Brain microvascular endothelial cell (primary cell): ENCODE results near the gene HS2ST1.
A peak's percentile ranks its signal among the peaks of the same experiment; 100 is the strongest.
"Not testable (repeated sequence)": the region's sequence is repeated elsewhere in the genome, so short reads cannot be mapped to it uniquely, and the experiment has no call there.

ENCODE experiments used
- DNase-seq: peaks from one replicate; pipeline ENCODE4 v3.0.0-alpha.2; 2020
- H3K27ac ChIP-seq: fragments of 250-450 bp; sonication (Bioruptor Pico); 2 replicates; pipeline ENCODE4 v1.5.1; 2020; ENCODE audit warnings: mild to moderate bottlenecking, moderate library complexity
- H3K27me3 ChIP-seq: fragments of 250-450 bp; sonication (Bioruptor Pico); replicated peaks from 2 replicates; pipeline ENCODE4 v1.5.1; 2020; ENCODE audit warnings: mild to moderate bottlenecking
- H3K36me3 ChIP-seq: fragments of 250-450 bp; sonication (Bioruptor Pico); replicated peaks from 2 replicates; pipeline ENCODE4 v1.5.1; 2020; ENCODE audit warnings: mild to moderate bottlenecking
- H3K4me3 ChIP-seq: 2 replicates; pipeline ENCODE4 v1.5.1; 2011; ENCODE audit warnings: low read depth, mild to moderate bottlenecking, control low read depth, low read length, moderate library complexity
- in situ Hi-C: cut with HindIII; loops from 2 replicates; pipeline ENCODE4 v1.10.0; 2017; ENCODE audit warnings: low sequenced_read_pairs, low pct_ligation_motif_present
- TF ChIP-seq, protein P1 (sequence below): IDR thresholded peaks from 2 replicates; pipeline ENCODE4 v1.5.1; 2011; ENCODE audit warnings: low read depth, mild to moderate bottlenecking, moderate library complexity, low read length, control low read depth, inconsistent platforms; ENCODE audit errors: missing control alignments

The HS2ST1 gene

GRCh38 chr1:87017998-87018672 is 103.7 kb downstream of the HS2ST1 start:
- TF ChIP-seq, protein P1, sequence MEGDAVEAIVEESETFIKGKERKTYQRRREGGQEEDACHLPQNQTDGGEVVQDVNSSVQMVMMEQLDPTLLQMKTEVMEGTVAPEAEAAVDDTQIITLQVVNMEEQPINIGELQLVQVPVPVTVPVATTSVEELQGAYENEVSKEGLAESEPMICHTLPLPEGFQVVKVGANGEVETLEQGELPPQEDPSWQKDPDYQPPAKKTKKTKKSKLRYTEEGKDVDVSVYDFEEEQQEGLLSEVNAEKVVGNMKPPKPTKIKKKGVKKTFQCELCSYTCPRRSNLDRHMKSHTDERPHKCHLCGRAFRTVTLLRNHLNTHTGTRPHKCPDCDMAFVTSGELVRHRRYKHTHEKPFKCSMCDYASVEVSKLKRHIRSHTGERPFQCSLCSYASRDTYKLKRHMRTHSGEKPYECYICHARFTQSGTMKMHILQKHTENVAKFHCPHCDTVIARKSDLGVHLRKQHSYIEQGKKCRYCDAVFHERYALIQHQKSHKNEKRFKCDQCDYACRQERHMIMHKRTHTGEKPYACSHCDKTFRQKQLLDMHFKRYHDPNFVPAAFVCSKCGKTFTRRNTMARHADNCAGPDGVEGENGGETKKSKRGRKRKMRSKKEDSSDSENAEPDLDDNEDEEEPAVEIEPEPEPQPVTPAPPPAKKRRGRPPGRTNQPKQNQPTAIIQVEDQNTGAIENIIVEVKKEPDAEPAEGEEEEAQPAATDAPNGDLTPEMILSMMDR: no peak
- H3K27me3 ChIP-seq: no peaks in the 10 kb centered on the region
- DNase-seq: no peak
- in situ Hi-C loops: no loop called here
- H3K4me3 ChIP-seq: no peak overlapping the region
- no peak overlapping the region for H3K27ac ChIP-seq
- no peaks in the 10 kb centered on the region for H3K36me3 ChIP-seq

DNA sequence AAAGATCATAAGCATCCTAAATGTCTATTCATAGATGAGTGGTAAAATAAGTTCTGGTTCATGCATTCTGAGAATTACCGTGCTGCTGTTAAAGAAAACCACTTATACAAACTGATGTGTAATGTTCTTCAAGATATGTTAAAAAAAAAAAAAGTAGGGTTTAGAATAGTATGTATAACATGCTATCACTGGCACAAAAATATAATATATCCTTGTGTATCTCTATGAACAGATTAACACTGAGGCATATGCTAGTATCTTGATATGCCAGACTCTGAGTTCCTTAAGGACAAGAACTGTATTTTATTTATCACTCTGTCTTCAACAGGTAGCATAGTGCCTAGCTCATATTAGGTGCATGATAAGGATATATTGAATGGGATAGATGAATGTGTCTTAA is 108.9 kb downstream of the HS2ST1 start:
- Histone ChIP-seq H3K4me3 (no peak overlapping the region), H3K27ac (no peak overlapping the region), H3K27me3 (no peaks in the 10 kb centered on the region), H3K36me3 (no peaks in the 10 kb centered on the region)
- TF ChIP-seq, protein P1: no peak
- no peak for DNase-seq
- in situ Hi-C loops: no loop called here

GRCh38 chr1:87024936-87025540 is 110.6 kb downstream of the HS2ST1 start:
- no peak overlapping the region for H3K4me3 ChIP-seq
- no peak overlapping the region for H3K27ac ChIP-seq
- in situ Hi-C loops: no loop called here
- DNase-seq: peak; percentile 18
- H3K27me3 ChIP-seq: no peaks in the 10 kb centered on the region
- TF ChIP-seq, protein P1: peak; percentile 75
- no peaks in the 10 kb centered on the region for H3K36me3 ChIP-seq

DNA sequence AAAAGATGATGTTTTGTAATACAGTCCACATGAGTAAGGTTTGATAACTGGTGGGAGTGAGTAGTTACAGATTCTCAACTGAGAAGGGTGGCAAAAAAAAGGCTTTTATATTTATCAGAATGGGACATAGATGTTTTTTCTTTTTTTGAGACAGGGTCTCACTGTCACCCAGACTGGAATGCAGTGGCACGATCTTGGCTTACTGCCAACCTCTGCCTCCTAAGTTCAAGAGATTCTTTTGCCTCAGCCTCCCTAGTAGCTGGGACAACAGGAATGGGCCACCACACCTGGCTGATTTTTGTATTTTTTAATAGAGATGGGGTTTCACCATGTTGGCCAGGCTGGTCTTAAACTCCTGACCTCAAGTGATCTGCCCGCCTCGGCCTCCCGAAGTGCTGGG is 113.1 kb downstream of the HS2ST1 start:
- in situ Hi-C loops, H3K27ac ChIP-seq, H3K36me3 ChIP-seq: not testable (repeated sequence)

GRCh38 chr1:87028576-87028975 is 114.1 kb downstream of the HS2ST1 start:
- Histone ChIP-seq H3K4me3 (no peak overlapping the region), H3K36me3 (no peaks in the 10 kb centered on the region), H3K27ac (no peak overlapping the region), H3K27me3 (no peaks in the 10 kb centered on the region)
- TF ChIP-seq, protein P1: no peak
- in situ Hi-C loops: no loop called here
- no peak for DNase-seq

More for the DNA sequence above, 113.1 kb downstream of the HS2ST1 start:
- H3K27me3 ChIP-seq, H3K4me3 ChIP-seq, DNase-seq: not testable (repeated sequence)

DNA sequence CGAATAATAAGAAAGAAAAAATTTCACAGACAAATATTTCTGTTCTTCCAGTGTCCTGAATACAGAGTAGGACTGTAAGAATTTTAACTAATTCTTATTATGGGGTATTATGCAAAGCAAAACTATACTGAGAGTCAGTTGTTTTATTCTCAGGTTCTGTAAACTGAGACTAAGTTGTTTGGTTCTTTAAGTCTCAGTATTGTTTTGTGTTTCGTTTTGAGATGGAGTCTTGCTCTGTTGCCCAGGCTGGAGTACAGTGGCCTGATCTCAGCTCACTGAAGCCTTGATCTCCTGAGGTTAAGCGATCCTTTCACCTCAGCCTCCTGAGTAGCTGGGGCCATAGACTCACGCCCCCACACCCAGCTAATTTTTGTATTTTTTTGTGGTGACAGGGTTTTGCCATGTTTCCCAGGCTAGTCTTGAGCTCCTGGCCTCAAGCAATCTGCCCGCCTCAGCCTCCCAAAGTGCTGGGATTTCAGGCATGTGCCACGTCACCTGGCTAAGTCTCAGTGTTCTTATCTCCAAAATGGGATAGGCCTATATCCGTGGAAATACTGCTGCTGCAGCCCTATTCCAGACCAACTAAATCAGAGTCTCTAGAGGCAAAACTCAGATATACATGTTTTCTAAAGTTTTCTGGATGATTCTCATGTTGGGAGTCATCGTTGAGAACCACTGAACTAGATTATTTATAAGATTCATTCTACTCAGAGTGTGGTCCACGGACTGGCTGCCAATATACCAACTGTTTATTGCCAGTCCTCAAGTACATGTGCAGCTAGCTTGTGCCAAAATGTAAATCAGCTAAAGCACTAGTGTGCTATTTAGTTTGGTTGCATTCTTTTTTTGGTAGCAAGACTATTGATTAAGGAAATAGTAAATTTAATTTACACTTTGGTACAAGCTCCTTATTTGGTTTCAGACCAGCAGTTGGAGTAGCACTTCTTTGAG is 116.6 kb downstream of the HS2ST1 start:
- in situ Hi-C loops: no loop called here

More for the DNA sequence above, 116.6 kb downstream of the HS2ST1 start:
- TF ChIP-seq, protein P1: no peak
- DNase-seq: no peak
- no peak overlapping the region for H3K27ac ChIP-seq
- H3K27me3 ChIP-seq: no peaks in the 10 kb centered on the region
- H3K4me3 ChIP-seq: no peak overlapping the region
- no peaks in the 10 kb centered on the region for H3K36me3 ChIP-seq
